GM08714 (cell line): ENCODE data around the gene HILPDA.
"Not testable (repeated sequence)": the region's sequence is repeated elsewhere in the genome, so short reads cannot be mapped to it uniquely, and the experiment has no call there.

Source experiments
- H3K4me3 ChIP-seq: fragments of 200-500 bp; sonication (Bioruptor generic); 2 replicates; pipeline ENCODE4 v1.5.1; 2014; ENCODE audit warnings: mild to moderate bottlenecking, low read length, inconsistent platforms
- ZNF274 ChIP-seq: IDR thresholded peaks from 2 replicates; pipeline ENCODE4 v1.6.1; 2012; ENCODE audit warnings: mild to moderate bottlenecking, low read depth, low read length

The HILPDA gene

GRCh38 chr7:128479082-128479481 is 23.4 kb downstream of the HILPDA start:
- not testable (repeated sequence) for H3K4me3 ChIP-seq

DNA sequence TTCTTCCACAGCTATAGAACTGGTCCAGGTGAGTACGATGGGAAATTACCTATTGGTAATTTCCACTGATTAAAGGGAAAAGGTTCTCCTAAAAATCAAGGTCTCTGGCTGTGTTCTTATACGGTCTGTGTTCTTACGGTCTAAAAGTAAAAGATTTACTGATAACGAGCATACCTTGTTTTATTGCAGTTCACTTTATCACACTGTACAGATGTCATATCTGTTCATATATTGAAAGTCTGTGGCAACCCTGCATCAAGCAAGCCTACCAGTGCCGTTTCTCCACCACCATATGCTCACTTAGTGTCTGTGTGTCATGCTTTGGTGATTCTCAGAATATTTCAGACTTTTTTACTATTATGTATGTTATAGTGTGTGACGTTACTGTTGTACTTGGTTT is 32.5 kb downstream of the HILPDA start:
- not testable (repeated sequence) for H3K4me3 ChIP-seq

DNA sequence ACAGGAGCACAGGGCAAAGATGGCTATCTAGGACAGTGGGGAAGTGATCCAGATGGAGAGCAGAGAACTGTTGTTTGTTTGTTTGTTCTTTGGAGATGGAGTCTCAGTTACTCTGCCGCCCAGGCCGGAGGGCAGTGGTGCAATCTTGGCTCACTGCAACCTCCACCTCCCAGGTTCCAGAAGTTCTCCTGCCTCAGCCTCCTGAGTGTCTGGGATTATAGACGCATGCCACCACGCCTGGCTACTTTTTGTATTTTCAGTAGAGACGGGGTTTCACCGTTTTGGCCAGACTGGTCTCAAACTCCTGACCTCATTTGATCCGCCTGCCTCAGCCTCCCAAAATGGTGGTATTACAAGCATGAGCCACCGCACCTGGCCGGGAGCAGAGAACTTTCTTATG is 41.7 kb downstream of the HILPDA start:
- TF ChIP-seq ZNF274 = no peak
- H3K4me3 ChIP-seq = no peak overlapping the region

DNA sequence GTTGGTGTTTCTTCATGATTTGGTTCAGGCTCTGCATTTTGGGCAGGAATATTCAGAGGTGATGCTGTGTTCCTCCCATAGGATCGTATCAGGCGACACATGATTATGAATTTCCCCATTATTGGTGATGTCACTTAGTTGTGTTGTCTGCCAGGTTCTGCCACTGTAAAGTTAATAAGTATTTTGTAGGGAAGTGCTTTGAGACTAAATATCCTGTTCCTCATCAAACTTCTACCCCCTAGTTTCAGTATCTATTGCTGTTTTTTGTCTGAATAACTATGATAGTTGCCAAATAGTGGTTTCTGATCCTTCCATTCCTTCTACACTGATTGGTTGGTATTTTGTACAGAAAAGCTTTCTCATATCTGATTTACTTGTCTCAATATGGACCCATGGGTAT is 49.7 kb downstream of the HILPDA start:
- H3K4me3 ChIP-seq = not testable (repeated sequence)

DNA sequence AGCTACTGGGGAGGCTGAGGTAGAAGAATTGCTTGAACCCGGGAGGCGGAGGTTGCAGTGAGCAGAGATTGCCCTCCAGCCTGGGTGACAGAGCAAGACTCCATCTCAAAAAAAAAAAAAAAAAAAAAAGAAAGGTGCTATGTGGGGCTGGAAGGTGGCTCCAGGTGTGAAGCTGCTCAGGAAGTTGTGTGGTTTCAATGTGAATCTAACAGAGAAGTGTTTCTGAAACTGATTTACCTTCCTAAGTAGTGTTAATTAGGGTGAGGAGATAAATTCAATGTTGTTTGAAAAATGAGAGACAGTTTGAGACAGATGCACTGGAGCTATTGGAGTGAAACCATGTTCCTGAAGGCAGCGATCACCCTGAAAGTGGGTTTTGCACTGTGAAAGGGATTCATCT is 51.1 kb downstream of the HILPDA start:
- peak overlapping the region; percentile 30; the same call in 1 of the 2 replicates for H3K4me3 ChIP-seq

- H3K4me3 ChIP-seq = peak overlapping the region; percentile 30; the same call in 1 of the 2 replicates
These were observed 51.8 kb downstream of the HILPDA start for GRCh38 chr7:128507321-128507993.
